Spinal cord (tissue), 10 donors: ENCODE results near the gene GGA2. TPM values are rescaled to one million over a fixed set of nuclear protein-coding genes. Genes with fewer than 3 reads are reported as not detected.
"Not testable (repeated sequence)": the region's sequence is repeated elsewhere in the genome, so short reads cannot be mapped to it uniquely, and the experiment has no call there.

Source experiments
- DNase-seq, 6 donors: peaks; one replicate each; pipeline versions ENCODE4 v3.0.0 to v3.0.0-alpha.2; 2013 to 2015; ENCODE audit warnings: low spot score in 6 of 6, low read depth in 4 of 6
- H3K27ac ChIP-seq: one replicate; pipeline ENCODE4 v1.5.1; 2013; ENCODE audit warnings: low read depth, low read length, control low read depth
- H3K27me3 ChIP-seq: one replicate; pipeline ENCODE4 v1.6.1; 2013; ENCODE audit warnings: low read length; ENCODE audit not compliant: control insufficient read depth, insufficient read depth
- H3K36me3 ChIP-seq: one replicate; pipeline ENCODE4 v1.6.1; 2013; ENCODE audit warnings: low read length; ENCODE audit not compliant: control insufficient read depth, insufficient read depth
- H3K4me1 ChIP-seq: one replicate; pipeline ENCODE4 v1.6.1; 2013; ENCODE audit warnings: low read length; ENCODE audit not compliant: control insufficient read depth, insufficient read depth
- H3K4me3 ChIP-seq: one replicate; pipeline ENCODE4 v1.5.1; 2013; ENCODE audit warnings: low read depth, low read length, control low read depth
- H3K9me3 ChIP-seq: one replicate; pipeline ENCODE4 v1.6.1; 2013; ENCODE audit warnings: low read length; ENCODE audit not compliant: control insufficient read depth, insufficient read depth
- WGBS: methylation state at CpG from one replicate; pipeline ENCODE4 v1.1.5; 2013; ENCODE audit warnings: missing lambda C conversion rate; ENCODE audit not compliant: insufficient coverage; 5-methylcytosine and 5-hydroxymethylcytosine counted together
- polyA plus RNA-seq, 2 donors: library from polyadenylated mRNA; unstranded; fragments of 120-200 nt; gene quantifications; one replicate each; pipeline ENCODE4 v1.2.1, GENCODE V29; 2013; ENCODE audit not compliant: insufficient read length in 2 of 2
- total RNA-seq, 2 donors: library from RNA; depleted of rRNA in 1 of 2; stranded (reverse); fragments of 120-200 nt in 1 of 2; fragments of >200 nt in 1 of 2; gene quantifications; one replicate each; pipeline versions ENCODE4 v1.2.3 to v1.2.4, GENCODE V29; 2013 to 2014
- donor health status: healthy.

GGA2 gene
- total and polyA plus RNA-seq, 4 donors = 29.3 to 97.3 (median 54.7) TPM

- Histone ChIP-seq H3K36me3 (peaks cover 39% of the 10 kb centered on the region), H3K4me3 (no peak overlapping the region), H3K27ac (no peak overlapping the region), H3K27me3 (no peaks in the 10 kb centered on the region), H3K9me3 (no peaks in the 10 kb centered on the region), H3K4me1 (no peaks in the 10 kb centered on the region)
- DNase-seq = no peak
- no CpG with 5 or more reads among the region's 5 CpGs for WGBS
Measured at GRCh38 chr16:23515881-23516280, 5.6 kb upstream of the GGA2 start.

DNA sequence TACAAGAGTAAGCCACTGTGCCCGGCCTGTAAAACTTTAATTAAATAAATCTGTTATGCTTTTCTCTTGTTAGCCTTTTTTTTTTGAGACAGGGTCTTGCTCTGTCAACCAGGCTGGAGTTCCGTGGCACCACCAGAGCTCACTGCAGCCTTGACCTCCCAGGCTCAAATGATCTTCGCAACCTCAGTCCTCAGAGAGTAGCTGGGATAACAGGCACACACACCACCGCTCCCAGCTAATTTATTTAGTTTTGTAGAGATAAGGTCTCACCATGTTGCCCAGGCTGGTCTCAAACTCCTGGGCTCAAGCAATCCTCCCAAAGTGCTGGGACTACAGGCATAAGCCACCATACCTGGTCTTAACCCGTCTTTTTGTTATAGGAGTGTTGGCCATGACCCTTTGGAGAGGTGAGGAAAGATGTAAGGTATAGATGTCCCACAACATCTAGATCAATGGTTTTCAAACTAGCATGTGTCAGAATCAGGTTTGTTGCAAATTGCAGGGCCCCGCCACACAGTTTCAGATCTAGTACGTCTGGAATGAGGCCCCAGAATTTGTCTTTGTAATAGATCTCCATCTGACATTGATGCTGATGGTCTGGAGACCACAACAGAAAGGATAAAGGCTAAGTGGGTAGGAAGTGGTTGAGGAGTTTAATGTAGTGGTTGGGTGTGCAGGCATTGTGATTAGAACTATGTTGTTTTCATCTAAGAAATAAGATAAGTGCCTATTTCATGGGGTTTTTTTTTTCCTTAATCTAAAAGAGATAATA is 4.3 kb upstream of the GGA2 start:
- Histone ChIP-seq H3K9me3 (no peaks in the 10 kb centered on the region), H3K36me3 (peaks cover 29% of the 10 kb centered on the region), H3K27ac (no peak overlapping the region), H3K27me3 (no peaks in the 10 kb centered on the region), H3K4me3 (no peak overlapping the region), H3K4me1 (peaks cover 4% of the 10 kb centered on the region)
- no peak for DNase-seq
- WGBS = 86% methylated on average over 5 of the region's 7 CpGs

GRCh38 chr16:23512168-23512695 is 1.9 kb upstream of the GGA2 start:
- Histone ChIP-seq H3K9me3 (no peaks in the 10 kb centered on the region), H3K4me1 (peaks cover 13% of the 10 kb centered on the region), H3K27me3 (no peaks in the 10 kb centered on the region), H3K4me3 (no peak overlapping the region), H3K27ac (no peak overlapping the region), H3K36me3 (peaks cover 19% of the 10 kb centered on the region)
- WGBS = no CpG with 5 or more reads among the region's 4 CpGs
- no peak for DNase-seq

- Histone ChIP-seq H3K9me3 (no peaks in the 10 kb centered on the region), H3K27me3 (no peaks in the 10 kb centered on the region), H3K4me1 (peaks cover 15% of the 10 kb centered on the region), H3K4me3 (no peak overlapping the region), H3K36me3 (peaks cover 19% of the 10 kb centered on the region), H3K27ac (no peak overlapping the region)
- no CpG with 5 or more reads among the region's 7 CpGs for WGBS
- no peak for DNase-seq
Measured at GRCh38 chr16:23511731-23512130, 1.4 kb upstream of the GGA2 start.

GRCh38 chr16:23510915-23511270 is 599 bp upstream of the GGA2 start:
- peaks cover 14% of the 10 kb centered on the region for H3K36me3 ChIP-seq
- H3K27me3 ChIP-seq, H3K27ac ChIP-seq, H3K9me3 ChIP-seq, DNase-seq: not testable (repeated sequence)
- WGBS = 100% methylated on average over 2 of the region's 10 CpGs
- H3K4me1 ChIP-seq = peaks cover 18% of the 10 kb centered on the region
- peak overlapping the region; percentile 54 for H3K4me3 ChIP-seq

- Histone ChIP-seq H3K27ac (no peak overlapping the region), H3K36me3 (peaks cover 8% of the 10 kb centered on the region), H3K9me3 (no peaks in the 10 kb centered on the region), H3K4me1 (peaks cover 21% of the 10 kb centered on the region), H3K27me3 (no peaks in the 10 kb centered on the region), H3K4me3 (peak overlapping the region; percentile 60)
- peak in 3 of 6 donors; percentile 28 to 73 (median 70) for DNase-seq
- WGBS = 0% methylated on average over 9 of the region's 17 CpGs
Measured at GRCh38 chr16:23509782-23510163, 521 bp downstream of the GGA2 start.

GRCh38 chr16:23509441-23509754 is 896 bp downstream of the GGA2 start:
- no peaks in the 10 kb centered on the region for H3K9me3 ChIP-seq
- H3K27ac ChIP-seq = no peak overlapping the region
- peak overlapping the region; percentile 60 for H3K4me3 ChIP-seq
- no peak for DNase-seq
- peaks cover 25% of the 10 kb centered on the region for H3K4me1 ChIP-seq
- peaks cover 5% of the 10 kb centered on the region for H3K36me3 ChIP-seq
- H3K27me3 ChIP-seq = no peaks in the 10 kb centered on the region
- no CpG with 5 or more reads among the region's 5 CpGs for WGBS

GRCh38 chr16:23508589-23509440 is 1.5 kb downstream of the GGA2 start:
- Histone ChIP-seq H3K27me3 (no peaks in the 10 kb centered on the region), H3K9me3 (no peaks in the 10 kb centered on the region), H3K4me1 (peaks cover 31% of the 10 kb centered on the region), H3K36me3 (no peaks in the 10 kb centered on the region), H3K27ac (no peak overlapping the region), H3K4me3 (peak overlapping the region; percentile 60)
- 11% methylated on average over 25 of the region's 28 CpGs for WGBS
- peak in 3 of 6 donors; percentile 19 to 77 (median 74) for DNase-seq

GRCh38 chr16:23506606-23506994 is 3.7 kb downstream of the GGA2 start:
- WGBS = 99% methylated on average over 8 of the region's 8 CpGs
- H3K4me3 ChIP-seq = no peak overlapping the region
- no peaks in the 10 kb centered on the region for H3K36me3 ChIP-seq
- peaks cover 31% of the 10 kb centered on the region for H3K4me1 ChIP-seq
- no peaks in the 10 kb centered on the region for H3K27me3 ChIP-seq
- no peak for DNase-seq
- no peak overlapping the region for H3K27ac ChIP-seq
- H3K9me3 ChIP-seq = no peaks in the 10 kb centered on the region
